Activated T-helper 1 cell treated with Interleukin-2 at 50 U/mL for 16 hours (primary cell): ENCODE measurements around the gene LRRC7.

Experiments
- DNase-seq: peaks from one replicate; pipeline ENCODE4 v3.0.0-alpha.2; 2020; ENCODE audit warnings: low read depth

The LRRC7 gene

GRCh38 chr1:70093250-70093975 is 525.7 kb downstream of the LRRC7 start:
- DNase-seq: no peak

GRCh38 chr1:70101231-70101630 is 533.5 kb downstream of the LRRC7 start:
- DNase-seq: no peak

DNA sequence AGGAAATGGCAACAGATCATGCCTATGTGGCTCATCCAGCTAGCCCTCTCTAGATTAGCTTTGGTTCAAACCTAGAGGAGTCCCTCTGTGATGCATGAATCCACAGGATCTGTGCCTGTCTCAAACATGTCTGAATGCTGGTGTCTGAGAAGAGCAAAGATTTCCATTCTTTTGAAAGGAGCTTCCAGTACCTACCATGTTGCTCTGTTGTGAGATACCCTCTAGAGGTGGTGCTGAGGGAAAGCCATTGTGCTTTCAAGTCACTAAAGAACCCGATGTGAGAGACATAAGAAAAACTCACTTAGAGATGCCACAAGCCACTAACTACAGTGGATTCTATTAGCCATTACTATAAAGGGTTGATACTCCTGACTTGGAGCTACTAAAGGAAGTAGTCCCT is 534.1 kb downstream of the LRRC7 start:
- DNase-seq: no peak

GRCh38 chr1:70103770-70104169 is 536.0 kb downstream of the LRRC7 start:
- no peak for DNase-seq

DNA sequence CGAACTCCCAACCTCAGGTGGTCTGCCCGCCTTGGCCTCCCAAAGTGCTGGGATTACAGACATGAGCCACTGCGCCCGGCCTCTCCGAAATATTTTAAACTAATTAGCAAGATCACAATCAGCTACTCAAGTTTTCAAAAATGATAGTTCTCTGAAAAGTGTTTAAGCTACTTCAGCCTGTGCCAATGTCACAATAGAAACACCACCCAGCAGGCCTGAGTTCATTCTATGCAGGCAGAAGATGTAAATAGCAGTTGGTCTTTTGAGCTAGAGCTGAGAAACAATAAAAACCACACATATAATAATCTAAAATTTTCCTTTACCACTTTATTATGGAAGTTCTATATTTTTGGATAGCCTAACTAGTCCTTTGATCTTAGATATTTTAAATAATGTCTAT is 541.5 kb downstream of the LRRC7 start:
- no peak for DNase-seq

GRCh38 chr1:70112838-70113237 is 545.1 kb downstream of the LRRC7 start:
- no peak for DNase-seq

DNA sequence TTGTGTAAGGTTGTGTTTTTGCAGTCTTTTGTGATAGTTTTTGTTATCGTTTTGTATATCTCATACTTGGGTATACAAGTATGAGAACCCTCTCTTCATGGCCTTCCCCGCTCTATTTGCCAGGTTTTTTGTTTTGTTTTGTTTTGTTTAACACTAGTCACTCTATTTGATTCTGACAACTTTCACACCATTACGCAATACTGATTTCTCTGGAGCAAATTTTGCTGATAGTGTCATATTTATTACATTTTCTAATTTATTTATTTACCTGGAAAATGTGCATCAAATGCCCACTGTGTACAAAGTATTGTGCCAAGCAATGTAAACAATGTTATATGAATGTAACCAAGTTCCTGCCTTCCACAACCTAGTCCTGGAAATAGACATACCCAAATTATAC is 547.6 kb downstream of the LRRC7 start:
- DNase-seq: no peak

DNA sequence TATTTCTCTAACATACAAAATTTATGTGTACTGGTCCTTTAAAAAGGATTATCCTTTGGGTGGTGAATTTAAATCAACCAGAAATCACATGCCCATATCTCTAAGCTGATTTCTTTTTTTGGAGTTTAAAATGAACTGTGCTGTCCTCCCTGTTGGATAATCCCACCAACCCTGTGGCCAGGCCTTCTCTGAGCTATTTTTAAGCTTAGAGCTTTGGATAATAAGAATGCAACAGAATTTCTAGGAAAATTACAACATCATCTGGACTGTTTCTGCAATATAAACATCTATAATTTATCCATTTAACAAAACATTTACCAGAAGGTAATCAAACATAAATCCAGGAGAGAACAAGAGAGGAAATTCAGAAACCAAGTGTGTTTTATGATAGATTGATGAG is 549.3 kb downstream of the LRRC7 start:
- DNase-seq: no peak

- DNase-seq: no peak
Measured at GRCh38 chr1:70134148-70134547, 566.4 kb downstream of the LRRC7 start.

- DNase-seq: no peak
Measured at GRCh38 chr1:70140343-70140742, 572.6 kb downstream of the LRRC7 start.

- DNase-seq: no peak
Measured at GRCh38 chr1:70140894-70141293, 573.2 kb downstream of the LRRC7 start.

- DNase-seq: no peak
Measured at GRCh38 chr1:70142075-70142474, 574.4 kb downstream of the LRRC7 start.

DNA sequence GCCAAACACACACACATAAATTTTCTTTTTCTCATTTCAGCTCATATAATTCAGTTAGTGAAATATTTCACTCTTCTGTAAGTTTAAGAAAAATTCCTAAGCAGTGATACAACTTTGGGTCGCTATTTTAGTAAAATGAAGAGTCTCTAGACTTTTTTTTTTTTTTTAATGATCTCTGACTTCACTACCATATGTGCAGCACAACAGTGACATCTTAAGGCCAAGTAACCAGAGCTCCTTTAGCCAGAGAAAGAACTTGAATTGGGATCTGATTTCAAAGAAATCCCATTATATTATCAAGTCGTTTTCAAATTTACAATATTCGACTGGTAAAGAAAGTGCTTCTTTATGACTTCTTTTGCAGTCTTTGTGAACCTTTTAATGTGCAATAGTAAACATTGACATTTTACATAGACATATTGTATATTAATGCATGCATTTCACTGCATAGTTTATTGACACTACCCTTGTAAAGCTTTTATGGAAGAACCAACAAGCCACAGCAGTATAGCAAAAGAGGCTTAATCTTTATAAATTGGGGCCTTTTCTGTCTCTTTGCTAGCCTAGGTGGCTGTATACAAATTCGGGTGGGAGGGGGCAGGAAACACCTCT is 575.4 kb downstream of the LRRC7 start:
- no peak for DNase-seq

DNA sequence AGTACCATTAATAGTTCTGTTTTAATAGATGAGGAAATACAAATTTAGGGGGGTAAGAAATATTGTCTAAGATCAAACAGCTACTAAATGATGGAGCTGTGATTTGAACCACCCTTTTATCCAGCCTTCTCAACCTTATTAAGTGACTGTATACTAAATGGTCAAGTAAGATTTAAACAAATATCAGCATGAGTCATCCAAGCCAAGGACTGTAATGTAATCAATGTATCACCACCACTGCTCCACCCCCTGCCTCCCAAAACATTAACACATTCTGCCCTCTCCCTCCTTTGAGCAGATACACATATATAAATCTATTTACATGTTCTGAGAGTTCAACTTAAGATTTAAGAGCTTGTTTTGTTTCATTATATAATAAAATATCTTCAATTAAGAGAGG is 578.8 kb downstream of the LRRC7 start:
- no peak for DNase-seq

GRCh38 chr1:70150444-70150843 is 582.7 kb downstream of the LRRC7 start:
- DNase-seq: no peak

GRCh38 chr1:70153739-70154138 is 586.0 kb downstream of the LRRC7 start:
- DNase-seq: no peak

- DNase-seq: no peak
Measured at GRCh38 chr1:70156529-70157120, 588.9 kb downstream of the LRRC7 start.

GRCh38 chr1:70164350-70164749 is 596.6 kb downstream of the LRRC7 start:
- DNase-seq: no peak

DNA sequence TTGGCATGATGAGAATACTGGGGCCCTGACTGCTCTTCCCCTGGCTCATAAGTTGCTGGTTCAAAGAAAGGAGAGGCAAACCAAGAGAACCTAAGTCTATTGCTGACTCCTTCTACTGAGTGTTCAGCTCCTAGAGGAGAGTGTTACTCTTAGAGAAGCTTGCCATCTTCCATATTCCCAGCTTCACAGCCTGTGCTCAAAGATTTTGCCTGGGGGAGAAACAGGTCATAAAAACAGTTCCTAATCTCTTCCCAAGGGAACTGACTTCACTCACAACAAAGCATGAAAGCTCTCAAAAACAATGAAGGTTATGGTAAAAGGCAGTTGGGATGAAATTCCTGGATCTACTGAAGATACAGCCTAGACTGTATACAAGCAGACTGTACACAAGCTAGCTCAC is 600.6 kb downstream of the LRRC7 start:
- no peak for DNase-seq

DNA sequence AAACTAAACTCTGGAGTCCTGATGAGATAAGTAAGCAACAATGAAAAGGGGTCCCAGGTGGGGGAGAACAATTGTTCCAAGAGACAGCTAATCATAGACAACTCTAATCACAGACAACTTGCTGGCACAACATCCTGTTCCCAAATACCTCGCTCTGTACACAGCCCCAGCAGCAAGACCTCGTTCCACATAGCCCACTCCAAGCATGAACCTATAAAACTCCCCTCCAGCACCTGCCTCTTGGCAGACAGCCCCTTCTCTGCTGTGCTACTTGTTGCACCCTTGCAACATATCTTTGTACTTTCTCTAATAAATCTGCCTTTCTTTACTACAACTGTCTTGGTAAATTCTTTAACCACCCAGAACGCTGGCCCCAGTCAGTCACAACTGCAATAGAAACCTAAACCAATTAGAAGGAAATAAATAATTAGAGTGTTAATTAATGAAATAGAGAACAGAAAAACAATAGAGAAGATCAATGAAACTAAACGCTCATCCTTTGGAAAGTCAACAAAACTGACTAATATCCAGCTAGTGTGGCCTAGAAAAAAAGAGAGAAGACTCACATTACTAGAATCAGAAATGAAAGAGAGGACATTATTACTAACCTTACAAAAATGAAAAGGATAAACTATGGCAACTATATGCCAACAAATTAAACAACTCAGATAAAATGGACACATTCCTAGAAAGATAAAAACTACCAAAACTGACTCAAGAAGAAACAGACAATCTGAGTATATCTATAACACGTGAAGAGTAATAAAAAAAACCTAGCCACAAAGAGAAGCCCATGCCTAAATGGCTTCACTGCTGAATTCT is 601.5 kb downstream of the LRRC7 start:
- DNase-seq: no peak

DNA sequence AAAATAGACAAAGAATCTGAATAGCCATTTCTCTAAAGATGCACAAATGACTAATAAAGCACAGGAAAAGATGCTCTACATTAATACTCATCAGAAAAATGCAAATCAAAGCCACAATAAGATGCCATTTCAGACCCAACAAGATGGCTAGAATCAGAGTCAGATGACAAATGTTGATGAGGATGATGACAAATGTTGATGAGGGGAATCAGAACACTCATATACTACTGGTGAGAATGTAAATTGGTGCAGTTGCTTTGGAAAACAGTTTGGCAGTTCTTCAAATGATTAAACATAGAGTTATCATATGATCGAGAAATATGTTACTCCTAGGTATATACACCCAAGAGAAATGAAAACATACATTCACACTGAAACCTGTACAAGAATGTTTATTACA is 603.8 kb downstream of the LRRC7 start:
- no peak for DNase-seq
